Measurements from ENCODE around the gene FGD6.

The FGD6 gene

GRCh38 chr12:95083471-95083870, 133.8 kb downstream of the FGD6 start:
- no peak for TF ChIP-seq CTCF (IDR thresholded peaks at IDR 0.05; ENCODE audit: low read depth, low read length)
- Histone ChIP-seq H3K4me3 (ENCODE audit: low read depth, low read length) (no peak overlapping the region), H3K4me1 (no peaks in the 10 kb centered on the region), H3K27me3 (no peaks in the 10 kb centered on the region), H3K9me3 (no peaks in the 10 kb centered on the region), H3K36me3 (no peaks in the 10 kb centered on the region)
- no peak for DNase-seq

- no peak overlapping the region for H3K4me3 ChIP-seq (ENCODE audit: low read depth, low read length)
- H3K27me3 ChIP-seq = no peaks in the 10 kb centered on the region
- TF ChIP-seq CTCF (IDR thresholded peaks at IDR 0.05; ENCODE audit: low read depth, low read length) = no peak
- H3K9me3 ChIP-seq = no peaks in the 10 kb centered on the region
- no peaks in the 10 kb centered on the region for H3K36me3 ChIP-seq
- no peak for DNase-seq
- no peaks in the 10 kb centered on the region for H3K4me1 ChIP-seq
Observed at GRCh38 chr12:95077341-95077740, 139.9 kb downstream of the FGD6 start.

GRCh38 chr12:95074766-95075165, 142.5 kb downstream of the FGD6 start:
- no peaks in the 10 kb centered on the region for H3K27me3 ChIP-seq
- no peak for TF ChIP-seq CTCF (IDR thresholded peaks at IDR 0.05; ENCODE audit: low read depth, low read length)
- H3K9me3 ChIP-seq = no peaks in the 10 kb centered on the region
- no peak overlapping the region for H3K4me3 ChIP-seq (ENCODE audit: low read depth, low read length)
- no peak for DNase-seq
- no peaks in the 10 kb centered on the region for H3K36me3 ChIP-seq
- H3K4me1 ChIP-seq = no peaks in the 10 kb centered on the region

GRCh38 chr12:95073698-95074520, 143.4 kb downstream of the FGD6 start:
- no peak for DNase-seq
- Histone ChIP-seq H3K27me3 (no peaks in the 10 kb centered on the region), H3K4me3 (ENCODE audit: low read depth, low read length) (peak overlapping the region; percentile 90), H3K36me3 (no peaks in the 10 kb centered on the region), H3K4me1 (no peaks in the 10 kb centered on the region), H3K9me3 (no peaks in the 10 kb centered on the region)
- TF ChIP-seq CTCF (IDR thresholded peaks at IDR 0.05; ENCODE audit: low read depth, low read length) = peak; percentile 81

- Histone ChIP-seq H3K9me3 (no peaks in the 10 kb centered on the region), H3K36me3 (no peaks in the 10 kb centered on the region), H3K4me1 (no peaks in the 10 kb centered on the region), H3K27me3 (no peaks in the 10 kb centered on the region), H3K4me3 (ENCODE audit: low read depth, low read length) (peak within 1 kb of the TSS; percentile 90)
- no peak for TF ChIP-seq CTCF (IDR thresholded peaks at IDR 0.05; ENCODE audit: low read depth, low read length)
- DNase-seq = peak; percentile 94
Observed at GRCh38 chr12:95072900-95073697, 144.2 kb downstream of the FGD6 start, which contains the start of gene NR2C1. TSS of gene NR2C1 (minus strand) at chr12:95073618. CDS start at chr12:95067384, 6,234 bp downstream.

All from BE2C (cell line).